ENCODE results near the gene ACO2.
"Not testable (repeated sequence)": the region's sequence is repeated elsewhere in the genome, so short reads cannot be mapped to it uniquely, and the experiment has no call there.

Gene ACO2

GRCh38 chr22:41448189-41448808 is 20.6 kb upstream of the ACO2 start:
- peak; percentile 98 for DNase-seq (ENCODE audit: low read depth)

GRCh38 chr22:41458161-41458728 is 10.7 kb upstream of the ACO2 start:
- no peak for DNase-seq (ENCODE audit: low read depth)

GRCh38 chr22:41459431-41459830 is 9.5 kb upstream of the ACO2 start:
- no peak for DNase-seq (ENCODE audit: low read depth)

GRCh38 chr22:41460071-41460470 is 8.8 kb upstream of the ACO2 start:
- DNase-seq (ENCODE audit: low read depth), result not testable (repeated sequence)

- no peak for DNase-seq (ENCODE audit: low read depth)
Observed at GRCh38 chr22:41461901-41462300, 7.0 kb upstream of the ACO2 start.

GRCh38 chr22:41469218-41469851 is 418 bp downstream of the ACO2 start:
- no peak for DNase-seq (ENCODE audit: low read depth)

GRCh38 chr22:41470886-41471285 is 2.0 kb downstream of the ACO2 start:
- no peak for DNase-seq (ENCODE audit: low read depth)

- no peak for DNase-seq (ENCODE audit: low read depth)
Observed at GRCh38 chr22:41471568-41471967, 2.7 kb downstream of the ACO2 start.

- DNase-seq (ENCODE audit: low read depth), result no peak
Observed at GRCh38 chr22:41474872-41475451, 6.0 kb downstream of the ACO2 start.

GRCh38 chr22:41478473-41478872 is 9.6 kb downstream of the ACO2 start:
- no peak for DNase-seq (ENCODE audit: low read depth)

GRCh38 chr22:41478891-41479521 is 10.1 kb downstream of the ACO2 start:
- DNase-seq (ENCODE audit: low read depth), result peak; percentile 83

GRCh38 chr22:41479671-41480396 is 10.9 kb downstream of the ACO2 start:
- DNase-seq (ENCODE audit: low read depth), result peak; percentile 81

GRCh38 chr22:41480397-41480735 is 11.4 kb downstream of the ACO2 start:
- peak; percentile 85 for DNase-seq (ENCODE audit: low read depth)

- DNase-seq (ENCODE audit: low read depth), result no peak
Observed at GRCh38 chr22:41481131-41481830, 12.4 kb downstream of the ACO2 start.

GRCh38 chr22:41481925-41482318 is 13.0 kb downstream of the ACO2 start:
- no peak for DNase-seq (ENCODE audit: low read depth)

- DNase-seq (ENCODE audit: low read depth), result peak; percentile 26
Observed at GRCh38 chr22:41482319-41482935, 13.5 kb downstream of the ACO2 start.

GRCh38 chr22:41485033-41485432 is 16.1 kb downstream of the ACO2 start:
- no peak for DNase-seq (ENCODE audit: low read depth)

- peak; percentile 13 for DNase-seq (ENCODE audit: low read depth)
Observed at GRCh38 chr22:41487037-41487935, 18.4 kb downstream of the ACO2 start.

GRCh38 chr22:41488076-41488475 is 19.2 kb downstream of the ACO2 start:
- no peak for DNase-seq (ENCODE audit: low read depth)
